ENCODE measurements around the gene MAP1A.

- TF ChIP-seq CTCF (IDR thresholded peaks at IDR 0.05; ENCODE audit: low read depth, low read length) (no peak), EZH2phosphoT487 (IDR thresholded peaks at IDR 0.05; ENCODE audit: low read depth) (no peak)
These were observed 28.6 kb upstream of the MAP1A start for GRCh38 chr15:43488790-43489189.
